Breast epithelium (tissue), 3 donors: ENCODE data around the gene GRIN2C.

Source experiments
- CTCF ChIP-seq, 3 donors: fragments of 450-650 bp; IDR thresholded peaks; one replicate each; pipeline ENCODE4 v1.5.1; 2016 to 2017; ENCODE audit warnings: antibody characterized with exemption in 3 of 3, mild to moderate bottlenecking in 3 of 3, moderate library complexity in 3 of 3
- POLR2A ChIP-seq: fragments of 450-650 bp; IDR thresholded peaks from one replicate; pipeline ENCODE4 v1.6.1; 2016; ENCODE audit warnings: antibody characterized with exemption, mild to moderate bottlenecking, moderate library complexity
- POLR2AphosphoS5 ChIP-seq, 3 donors: sonication (generic); formaldehyde crosslinking; IDR thresholded peaks; one replicate each; pipeline ENCODE4 v1.6.1; 2017; ENCODE audit warnings: antibody characterized with exemption in 3 of 3

- TF ChIP-seq CTCF (IDR thresholded peaks at IDR 0.05) (no peak), POLR2A (no peak), POLR2AphosphoS5 (IDR thresholded peaks at IDR 0.05) (no peak)
Measured at GRCh38 chr17:74892974-74893911, 33.6 kb upstream of the GRIN2C start, which contains the start of gene FADS6.
